GM19239 (cell line): Measurements from ENCODE around the gene LYPD6B.

ENCODE experiments used
- DNase-seq: peaks from one replicate; pipeline ENCODE4 v3.0.0; 2011; ENCODE audit warnings: low spot score; ENCODE audit not compliant: insufficient read length
- FAIRE-seq: peaks from 2 replicates; lab custom pipeline; 2011; peaks lifted over from hg19 to GRCh38; lab: Jason Lieb, UNC

The LYPD6B gene

GRCh38 chr2:149038442-149039212, at the start of gene LYPD6B:
LYPD6B (plus strand) TSS chr2:149038699; CDS start chr2:149130949, 92,250 bp downstream.
- FAIRE-seq = no peak

GRCh38 chr2:148989882-148990493, 48.5 kb upstream of the LYPD6B start:
- peak; percentile 62 for FAIRE-seq
- DNase-seq = peak; percentile 28

More at GRCh38 chr2:149038442-149039212, at the start of gene LYPD6B:
- no peak for DNase-seq

- no peak for FAIRE-seq
- DNase-seq = no peak
These were observed 47.5 kb upstream of the LYPD6B start for GRCh38 chr2:148990968-148991367.

- FAIRE-seq = no peak
These were observed 46.1 kb upstream of the LYPD6B start for GRCh38 chr2:148992448-148992847.

GRCh38 chr2:148993351-148993750, 45.1 kb upstream of the LYPD6B start:
- DNase-seq = no peak
- FAIRE-seq = no peak

More at GRCh38 chr2:148992448-148992847, 46.1 kb upstream of the LYPD6B start:
- DNase-seq = no peak

GRCh38 chr2:148994341-148994740, 44.2 kb upstream of the LYPD6B start:
- FAIRE-seq = no peak
- DNase-seq = no peak

- no peak for DNase-seq
- FAIRE-seq = no peak
These were observed 41.7 kb upstream of the LYPD6B start for GRCh38 chr2:148996805-148997204.

GRCh38 chr2:148998165-148998830, 40.2 kb upstream of the LYPD6B start:
- FAIRE-seq (no peak), DNase-seq (no peak)

GRCh38 chr2:148998831-148999200, 39.7 kb upstream of the LYPD6B start:
- DNase-seq (no peak), FAIRE-seq (no peak)

GRCh38 chr2:148999451-148999921, 39.0 kb upstream of the LYPD6B start:
- DNase-seq (no peak), FAIRE-seq (no peak)

- FAIRE-seq = no peak
- no peak for DNase-seq
These were observed 38.2 kb upstream of the LYPD6B start for GRCh38 chr2:149000158-149000938.

GRCh38 chr2:149001496-149001895, 37.0 kb upstream of the LYPD6B start:
- FAIRE-seq (no peak), DNase-seq (no peak)

GRCh38 chr2:149002378-149002890, 36.1 kb upstream of the LYPD6B start:
- FAIRE-seq (no peak), DNase-seq (no peak)

- no peak for DNase-seq
These were observed 35.4 kb upstream of the LYPD6B start for GRCh38 chr2:149002891-149003740.

GRCh38 chr2:149004836-149005235, 33.7 kb upstream of the LYPD6B start:
- DNase-seq (no peak), FAIRE-seq (no peak)

More at GRCh38 chr2:149002891-149003740, 35.4 kb upstream of the LYPD6B start:
- FAIRE-seq = no peak

- no peak for DNase-seq
- FAIRE-seq = no peak
These were observed 32.9 kb upstream of the LYPD6B start for GRCh38 chr2:149005471-149006077.

- FAIRE-seq (no peak), DNase-seq (no peak)
These were observed 31.5 kb upstream of the LYPD6B start for GRCh38 chr2:149006883-149007543.

GRCh38 chr2:149008381-149008780, 30.1 kb upstream of the LYPD6B start:
- FAIRE-seq (no peak), DNase-seq (no peak)
